H1 (cell line): ENCODE data around the gene PLEKHN1. TPM values are rescaled to one million over a fixed set of nuclear protein-coding genes. Genes with fewer than 3 reads are reported as not detected.

Experiments
- CTCF ChIA-PET: fragments of 300-600 bp; sonication (Branson Sonifier 250); formaldehyde crosslinking; loops from one replicate; lab custom pipeline; 2021; ENCODE audit not compliant: partially characterized antibody; lab: Charles Lee
- POLR2A ChIA-PET: fragments of 300-600 bp; sonication (Branson Sonifier 250); formaldehyde crosslinking; loops from one replicate; lab custom pipeline; 2021; ENCODE audit warnings: inconsistent platforms; ENCODE audit not compliant: partially characterized antibody; lab: Charles Lee
- DNase-seq, 2 experiments: peaks; one replicate each; pipeline versions ENCODE4 v3.0.0 to v3.0.0-alpha.2; 2010 to 2022; ENCODE audit warnings: low spot score in 2 of 2, low read depth in 1 of 2, mixed read lengths in 1 of 2
- FAIRE-seq: peaks from 2 replicates; lab custom pipeline; 2011; peaks lifted over from hg19 to GRCh38; lab: Jason Lieb, UNC
- H2AFZ ChIP-seq: 2 replicates; pipeline ENCODE4 v1.8.1; 2012; ENCODE audit warnings: low read length, inconsistent platforms
- H2AK5ac ChIP-seq: 2 replicates; pipeline ENCODE4 v1.6.1; 2013; ENCODE audit warnings: low read depth, low read length
- H2BK120ac ChIP-seq: replicated peaks from 2 replicates; pipeline ENCODE3; 2013; ENCODE audit warnings: low read depth, low read length, inconsistent platforms
- H2BK12ac ChIP-seq: 2 replicates; pipeline ENCODE4 v1.6.1; 2013; ENCODE audit warnings: low read depth, low read length
- H2BK15ac ChIP-seq: 2 replicates; pipeline ENCODE4 v1.6.1; 2013; ENCODE audit warnings: low read length
- H2BK20ac ChIP-seq: 2 replicates; pipeline ENCODE4 v1.6.1; 2013; ENCODE audit warnings: low read length
- H2BK5ac ChIP-seq: 2 replicates; pipeline ENCODE4 v1.6.1; 2013; ENCODE audit warnings: low read depth, low read length
- H3K14ac ChIP-seq: 2 replicates; pipeline ENCODE4 v1.6.1; 2013; ENCODE audit warnings: inconsistent platforms; ENCODE audit not compliant: insufficient read length
- H3K18ac ChIP-seq: 2 replicates; pipeline ENCODE4 v1.6.1; 2013; ENCODE audit warnings: low read length; ENCODE audit errors: extremely low read depth
- H3K23ac ChIP-seq: 2 replicates; pipeline ENCODE4 v1.6.1; 2013; ENCODE audit warnings: inconsistent platforms; ENCODE audit not compliant: insufficient read length
- H3K23me2 ChIP-seq: 2 replicates; pipeline ENCODE4 v1.6.1; 2013; ENCODE audit warnings: low read depth, low read length
- H3K27ac ChIP-seq: 2 replicates; pipeline ENCODE4 v1.6.1; 2011; ENCODE audit warnings: low read depth, low read length, inconsistent platforms
- H3K27me3 ChIP-seq, 4 experiments: replicated peaks in 1 of 4; 1 replicate in 1 of 4; 2 replicates in 3 of 4; pipeline versions ENCODE4 v1.6.1 to v1.8.1; 2011 to 2013; ENCODE audit warnings: low read length in 3 of 4, mild to moderate bottlenecking in 3 of 4, inconsistent platforms in 2 of 4, mixed read lengths in 2 of 4, moderate library complexity in 1 of 4; ENCODE audit not compliant: control insufficient read depth in 3 of 4, insufficient read depth in 3 of 4; ENCODE audit errors: extremely low read depth in 1 of 4
- H3K36me3 ChIP-seq, 4 experiments: 2 replicates each; pipeline versions ENCODE4 v1.6.1 to v1.8.1; 2011 to 2013; ENCODE audit warnings: mild to moderate bottlenecking in 4 of 4, low read length in 3 of 4, moderate library complexity in 2 of 4, control low read depth in 1 of 4, inconsistent platforms in 1 of 4; ENCODE audit not compliant: insufficient read depth in 4 of 4, control insufficient read depth in 2 of 4
- H3K4ac ChIP-seq: replicated peaks from 2 replicates; pipeline ENCODE3; 2013; ENCODE audit warnings: low read length, low read depth, mixed read lengths, inconsistent platforms; ENCODE audit not compliant: insufficient read length
- H3K4me1 ChIP-seq, 4 experiments: replicated peaks in 1 of 4; 1 replicate in 1 of 4; 2 replicates in 3 of 4; pipeline versions ENCODE4 v1.6.1 to v1.8.1; 2011 to 2013; ENCODE audit warnings: low read length in 3 of 4, inconsistent platforms in 2 of 4, mixed read lengths in 1 of 4; ENCODE audit not compliant: insufficient read depth in 4 of 4, control insufficient read depth in 3 of 4
- H3K4me2 ChIP-seq, 2 experiments: 2 replicates each; pipeline versions ENCODE4 v1.6.1 to v1.8.1; 2011 to 2013; ENCODE audit warnings: low read depth in 2 of 2, low read length in 2 of 2, control low read depth in 1 of 2, inconsistent platforms in 1 of 2, mild to moderate bottlenecking in 1 of 2; ENCODE audit not compliant: insufficient read depth in 1 of 2
- H3K4me3 ChIP-seq, 4 experiments: fragments of 200-600, 300-600 bp in 1 of 4; sonication (generic), shearing (Covaris generic), sonication (Bioruptor Twin) in 1 of 4; 2 replicates each; pipeline versions ENCODE4 v1.5.1 to v1.8.1; 2011 to 2016; ENCODE audit warnings: low read length in 4 of 4, low read depth in 3 of 4, control low read depth in 2 of 4, inconsistent platforms in 2 of 4, mild to moderate bottlenecking in 2 of 4, mixed read lengths in 1 of 4, moderate library complexity in 1 of 4; ENCODE audit not compliant: insufficient read depth in 2 of 4; ENCODE audit errors: extremely low read depth in 1 of 4
- H3K56ac ChIP-seq: replicated peaks from 2 replicates; pipeline ENCODE3; 2013; ENCODE audit warnings: low read depth, mild to moderate bottlenecking, mixed read lengths, low read length, inconsistent platforms; ENCODE audit not compliant: insufficient read length
- H3K79me1 ChIP-seq: 2 replicates; pipeline ENCODE4 v1.6.1; 2013; ENCODE audit warnings: low read depth, low read length, control low read depth
- H3K79me2 ChIP-seq, 2 experiments: 2 replicates each; pipeline versions ENCODE4 v1.6.1 to v1.8.1; 2012 to 2013; ENCODE audit warnings: low read length in 2 of 2, mild to moderate bottlenecking in 2 of 2, inconsistent platforms in 1 of 2; ENCODE audit not compliant: insufficient read depth in 2 of 2, control insufficient read depth in 1 of 2
- H3K9ac ChIP-seq, 4 experiments: replicated peaks in 1 of 4; 1 replicate in 1 of 4; 2 replicates in 3 of 4; pipeline versions ENCODE4 v1.6.1 to v1.8.1; 2011 to 2013; ENCODE audit warnings: low read depth in 3 of 4, low read length in 3 of 4, control low read depth in 2 of 4, mild to moderate bottlenecking in 2 of 4, moderate library complexity in 2 of 4, inconsistent platforms in 1 of 4; ENCODE audit errors: extremely low read depth in 1 of 4
- H3K9me3 ChIP-seq, 2 experiments: 2 replicates each; pipeline versions ENCODE4 v1.6.1 to v1.8.1; 2012 to 2013; ENCODE audit warnings: mild to moderate bottlenecking in 2 of 2, moderate library complexity in 2 of 2, control low read depth in 1 of 2, inconsistent platforms in 1 of 2, low read depth in 1 of 2, low read length in 1 of 2, mixed read lengths in 1 of 2; ENCODE audit not compliant: insufficient read depth in 2 of 2
- H4K20me1 ChIP-seq, 2 experiments: replicated peaks in 1 of 2; 2 replicates each; pipeline versions ENCODE3 to v1.8.1; 2011 to 2013; ENCODE audit warnings: inconsistent platforms in 2 of 2, low read length in 2 of 2, mild to moderate bottlenecking in 1 of 2; ENCODE audit not compliant: insufficient read depth in 2 of 2, control insufficient read depth in 1 of 2
- H4K5ac ChIP-seq: 2 replicates; pipeline ENCODE4 v1.6.1; 2013; ENCODE audit warnings: low read length, low read depth, mixed read lengths, inconsistent platforms; ENCODE audit not compliant: insufficient read length
- H4K8ac ChIP-seq: 2 replicates; pipeline ENCODE4 v1.8.0; 2013; ENCODE audit warnings: mild to moderate bottlenecking, moderate library complexity, low read length, inconsistent platforms; ENCODE audit not compliant: insufficient read depth; ENCODE audit errors: extremely low read depth
- H4K91ac ChIP-seq: replicated peaks from 2 replicates; pipeline ENCODE3; 2013; ENCODE audit warnings: low read length, mixed read lengths, inconsistent platforms; ENCODE audit not compliant: insufficient read length
- CBX8 ChIP-seq: fragments of 300-800, 300-1000 bp; sonication (generic); IDR thresholded peaks from 2 replicates; pipeline ENCODE4 v1.7.1; 2016; ENCODE audit warnings: low read depth, low read length, borderline replicate concordance
- CREB1 ChIP-seq: IDR thresholded peaks from 2 replicates; pipeline ENCODE4 v1.6.1; 2012; ENCODE audit warnings: inconsistent platforms
- EZH2 ChIP-seq: fragments of 200-600 bp; sonication (generic); IDR thresholded peaks from 2 replicates; pipeline ENCODE4 v1.7.1; 2012; ENCODE audit warnings: low read depth, mild to moderate bottlenecking, moderate library complexity, low read length, inconsistent platforms; ENCODE audit not compliant: severe bottlenecking
- WGBS, 2 experiments: shearing (Covaris generic) in 1 of 2; methylation state at CpG; one replicate each; pipeline versions ENCODE4 v1.1.6 to v1.1.7; 2013 to 2015; ENCODE audit warnings: low lambda C conversion rate in 2 of 2, mixed read lengths in 2 of 2, inconsistent platforms in 1 of 2, low coverage in 1 of 2, missing lambda C conversion rate in 1 of 2; ENCODE audit not compliant: insufficient replicate concordance in 2 of 2, insufficient coverage in 1 of 2, insufficient read length in 1 of 2; ENCODE audit errors: extremely low coverage in 1 of 2, missing lambda C conversion rate in 1 of 2; 5-methylcytosine and 5-hydroxymethylcytosine counted together
- polyA plus RNA-seq, 7 experiments: library from polyadenylated mRNA; depleted of rRNA in 3 of 7; stranded (reverse) in 5 of 7; unstranded in 2 of 7; fragments of >200 nt in 5 of 7; fragments of 200-250 nt in 2 of 7; gene quantifications; 1 replicate in 5 of 7; 2 replicates in 1 of 7; 4 replicates in 1 of 7; pipeline versions ENCODE4 v1.2.1 to v1.2.3, GENCODE V29; 2011 to 2013; ENCODE audit warnings: missing spikeins in 2 of 7, mixed read lengths in 2 of 7
- total RNA-seq: library from RNA; stranded (reverse); fragmentation: NEBNext Ultra II Directional; extraction: Animal tissue kit (Norgen Biotek cat#: 25700); gene quantifications from 2 replicates; pipeline ENCODE4 v1.2.1, GENCODE V29; 2021

PLEKHN1 gene
- total and polyA plus RNA-seq, 2 of the 8 experiments (the other 6 are each of a cell fraction or from before 2014, with no cell fraction given), result 0.39 to 1.5 TPM

DNA sequence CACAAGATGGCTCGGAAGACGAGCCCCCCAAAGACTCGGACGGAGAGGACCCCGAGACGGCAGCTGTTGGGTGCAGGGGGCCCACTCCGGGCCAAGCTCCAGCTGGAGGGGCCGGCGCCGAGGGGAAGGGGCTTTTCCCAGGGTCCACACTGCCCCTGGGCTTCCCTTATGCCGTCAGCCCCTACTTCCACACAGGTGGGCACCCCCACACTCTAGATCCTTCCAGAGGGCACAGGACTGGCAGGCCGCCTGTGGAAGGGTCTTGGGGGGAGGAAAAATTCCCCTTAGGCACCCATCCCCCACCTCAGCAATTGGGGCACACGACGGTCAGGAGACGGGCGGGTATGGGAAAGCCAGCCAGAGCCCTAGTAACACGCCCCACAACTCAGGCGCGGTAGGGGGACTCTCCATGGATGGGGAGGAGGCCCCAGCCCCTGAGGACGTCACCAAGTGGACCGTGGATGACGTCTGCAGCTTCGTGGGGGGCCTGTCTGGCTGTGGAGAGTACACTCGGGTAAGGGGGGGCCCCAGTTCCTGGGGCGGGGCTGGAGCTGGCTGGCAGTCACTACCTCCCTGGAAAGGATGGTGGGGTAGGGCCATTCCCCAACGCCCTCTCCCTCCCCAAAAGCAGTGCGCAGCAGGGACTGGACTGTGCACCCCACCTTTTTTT, 23.3 kb upstream of the PLEKHN1 start:
- WGBS, 2 experiments, result 18% methylated on average over 19 of the region's 27 CpGs; no CpG with 5 or more reads in 1 of the 2 experiments
- Histone ChIP-seq H2BK12ac (no peak overlapping the region), H4K8ac (peak overlapping the region; percentile 79; the same call in 1 of the 2 replicates), H3K4me3 (peak overlapping the region; percentile 12 to 59 (median 20); a peak in 6 of 8 replicates), H3K4me1 (peaks cover 3 to 38% (median 23%) of the 10 kb centered on the region in 4 experiments), H3K23me2 (peaks cover 7% of the 10 kb centered on the region; the same call in 1 of the 2 replicates), H3K9ac (no peak overlapping the region), H3K79me2 (no peaks in the 10 kb centered on the region), H4K20me1 (peaks cover 15 to 37% of the 10 kb centered on the region in 2 experiments), H2AFZ (no peak overlapping the region), H3K18ac (no peak overlapping the region), H3K79me1 (no peaks in the 10 kb centered on the region), H3K27me3 (peaks cover 50 to 58% (median 55%) of the 10 kb centered on the region in 4 experiments), H4K5ac (no peak overlapping the region), H3K4ac (no peak overlapping the region), H2BK15ac (no peak overlapping the region), H3K14ac (no peak overlapping the region), H3K23ac (no peak overlapping the region), H3K36me3 (peaks cover 1 to 21% (median 9%) of the 10 kb centered on the region in 4 experiments; a peak in 7 of 8 replicates), H4K91ac (no peak overlapping the region), H3K27ac (no peak overlapping the region), H3K9me3 (no peaks in the 10 kb centered on the region), H2BK5ac (no peak overlapping the region), H3K56ac (no peak overlapping the region), H3K4me2 (peak overlapping the region; percentile 71 to 83), H2BK20ac (no peak overlapping the region), H2BK120ac (no peak overlapping the region), H2AK5ac (no peak overlapping the region)
- POLR2A ChIA-PET, result interaction anchor here (0.6 to 9.5 kb wide), 14 partner anchors 13 to 614 kb away, joined by 3 to 65 read pairs (median 6); partner anchors contain the start of genes NOC2L, PLEKHN1 and SAMD11
- CTCF ChIA-PET, result interaction anchor here (0.5 to 5.3 kb wide), 13 partner anchors 8 to 374 kb away, joined by 3 to 45 read pairs (median 4); no protein-coding TSS in a partner anchor
- FAIRE-seq (no peak), DNase-seq (no peak)
- TF ChIP-seq CBX8 (no peak), CREB1 (peak; percentile 45; the same call in 1 of the 2 replicates), EZH2 (peak; percentile 36)
